Activated naive CD8-positive, alpha-beta T cell treated with anti-CD3 and anti-CD28 coated beads, Interleukin-2, amount 10 ng/mL, durations not matched to agents 7 days and 5 days (primary cell): ENCODE measurements around the gene AEBP1. TPM values are rescaled to one million over a fixed set of nuclear protein-coding genes. Genes with fewer than 3 reads are reported as not detected.

Source experiments
- ATAC-seq: fragments of 150-1000 bp; cut with Tn5 transposase; one replicate; pipeline ENCODE4 v1.10.0; 2021; ENCODE audit warnings: low read depth, moderate library complexity
- POLR2A ChIA-PET: fragments of 350-600 bp; sonication (Branson Sonifier 250); formaldehyde crosslinking; loops from one replicate; lab custom pipeline; 2021; ENCODE audit warnings: antibody characterized with exemption; lab: Charles Lee
- DNase-seq: peaks from one replicate; pipeline ENCODE4 v3.0.0; 2021
- H3K27ac Mint-ChIP-seq: one replicate; pipeline ENCODE4 v1.8.0; 2022; ENCODE audit warnings: mild to moderate bottlenecking, mixed read lengths
- H3K27me3 Mint-ChIP-seq: one replicate; pipeline ENCODE4 v1.8.0; 2022; ENCODE audit warnings: mild to moderate bottlenecking, moderate library complexity, mixed read lengths
- H3K36me3 Mint-ChIP-seq: one replicate; pipeline ENCODE4 v1.8.0; 2021; ENCODE audit warnings: mild to moderate bottlenecking, mixed read lengths
- H3K4me1 Mint-ChIP-seq: one replicate; pipeline ENCODE4 v1.8.0; 2021; ENCODE audit warnings: mixed read lengths
- H3K4me3 Mint-ChIP-seq: one replicate; pipeline ENCODE4 v1.8.0; 2022; ENCODE audit warnings: mild to moderate bottlenecking, moderate library complexity, mixed read lengths
- H3K9me3 Mint-ChIP-seq: one replicate; pipeline ENCODE4 v1.8.0; 2021; ENCODE audit warnings: mixed read lengths
- total RNA-seq, 2 experiments: library from RNA; stranded (reverse); gene quantifications; one replicate each; pipeline ENCODE4 v1.2.3, GENCODE V29; 2021

AEBP1 gene
- total RNA-seq, 2 experiments from 2014 or later: 21.5 to 22.0 TPM

- peaks cover 2% of the 10 kb centered on the region for H3K9me3 Mint-ChIP-seq
- no peak overlapping the region for H3K4me3 Mint-ChIP-seq
- no peak overlapping the region for H3K27ac Mint-ChIP-seq
- POLR2A ChIA-PET: no interaction called here
- DNase-seq (no peak), ATAC-seq (no peak)
- no peaks in the 10 kb centered on the region for H3K36me3 Mint-ChIP-seq
- peaks cover 21% of the 10 kb centered on the region for H3K27me3 Mint-ChIP-seq
- peaks cover 17% of the 10 kb centered on the region for H3K4me1 Mint-ChIP-seq
These were observed 24.8 kb downstream of the AEBP1 start for GRCh38 chr7:44128721-44129582.

- no peak overlapping the region for H3K4me3 Mint-ChIP-seq
- peaks cover 2% of the 10 kb centered on the region for H3K9me3 Mint-ChIP-seq
- ATAC-seq (peak; percentile 48), DNase-seq (no peak)
- POLR2A ChIA-PET: interaction anchor here (0.6 kb wide), 1 partner anchor 62 kb away, joined by 4 read pairs; no protein-coding TSS in a partner anchor
- no peaks in the 10 kb centered on the region for H3K36me3 Mint-ChIP-seq
- H3K27me3 Mint-ChIP-seq: peaks cover 17% of the 10 kb centered on the region
- peaks cover 14% of the 10 kb centered on the region for H3K4me1 Mint-ChIP-seq
- no peak overlapping the region for H3K27ac Mint-ChIP-seq
These were observed 27.3 kb downstream of the AEBP1 start for GRCh38 chr7:44131173-44132029.

GRCh38 chr7:44132039-44132438 lies 27.9 kb downstream of the AEBP1 start:
- Mint-ChIP-seq H3K4me3 (no peak overlapping the region), H3K36me3 (no peaks in the 10 kb centered on the region), H3K27ac (no peak overlapping the region), H3K4me1 (peaks cover 14% of the 10 kb centered on the region), H3K9me3 (peaks cover 2% of the 10 kb centered on the region), H3K27me3 (peaks cover 16% of the 10 kb centered on the region)
- POLR2A ChIA-PET: no interaction called here
- no peak for ATAC-seq
- no peak for DNase-seq

- no peaks in the 10 kb centered on the region for H3K36me3 Mint-ChIP-seq
- POLR2A ChIA-PET: no interaction called here
- H3K9me3 Mint-ChIP-seq: no peaks in the 10 kb centered on the region
- H3K27ac Mint-ChIP-seq: no peak overlapping the region
- ATAC-seq (no peak), DNase-seq (no peak)
- H3K4me3 Mint-ChIP-seq: no peak overlapping the region
- H3K4me1 Mint-ChIP-seq: peaks cover 13% of the 10 kb centered on the region
- H3K27me3 Mint-ChIP-seq: peaks cover 13% of the 10 kb centered on the region
These were observed 29.1 kb downstream of the AEBP1 start for GRCh38 chr7:44133295-44133694.

GRCh38 chr7:44134943-44135628 lies 30.9 kb downstream of the AEBP1 start:
- no peak overlapping the region for H3K4me3 Mint-ChIP-seq
- no peak for DNase-seq
- ATAC-seq: no peak
- POLR2A ChIA-PET: interaction anchor here (1.0 kb wide), 1 partner anchor 10 kb away, joined by 3 read pairs; no protein-coding TSS in a partner anchor
- H3K27ac Mint-ChIP-seq: no peak overlapping the region
- no peaks in the 10 kb centered on the region for H3K9me3 Mint-ChIP-seq
- H3K27me3 Mint-ChIP-seq: peaks cover 15% of the 10 kb centered on the region
- no peaks in the 10 kb centered on the region for H3K36me3 Mint-ChIP-seq
- H3K4me1 Mint-ChIP-seq: peaks cover 12% of the 10 kb centered on the region

- Mint-ChIP-seq H3K27me3 (peaks cover 15% of the 10 kb centered on the region), H3K27ac (no peak overlapping the region), H3K9me3 (no peaks in the 10 kb centered on the region), H3K36me3 (no peaks in the 10 kb centered on the region), H3K4me3 (no peak overlapping the region), H3K4me1 (no peaks in the 10 kb centered on the region)
- ATAC-seq: no peak
- DNase-seq: no peak
- POLR2A ChIA-PET: interaction anchor here (0.6 kb wide), 1 partner anchor 55 kb away, joined by 5 read pairs; no protein-coding TSS in a partner anchor
These were observed 32.6 kb downstream of the AEBP1 start for GRCh38 chr7:44136731-44137130.

GRCh38 chr7:44138698-44139097 lies 34.6 kb downstream of the AEBP1 start:
- Mint-ChIP-seq H3K27ac (no peak overlapping the region), H3K9me3 (no peaks in the 10 kb centered on the region), H3K4me3 (no peak overlapping the region), H3K4me1 (no peaks in the 10 kb centered on the region), H3K27me3 (peaks cover 11% of the 10 kb centered on the region), H3K36me3 (no peaks in the 10 kb centered on the region)
- POLR2A ChIA-PET: interaction anchor here (1.1 kb wide), 1 partner anchor 63 kb away, joined by 3 read pairs; no protein-coding TSS in a partner anchor
- no peak for ATAC-seq
- DNase-seq: no peak

GRCh38 chr7:44139311-44140010 lies 35.3 kb downstream of the AEBP1 start:
- no peak overlapping the region for H3K4me3 Mint-ChIP-seq
- H3K27ac Mint-ChIP-seq: no peak overlapping the region
- POLR2A ChIA-PET: interaction anchor here (1.1 kb wide), 1 partner anchor 63 kb away, joined by 3 read pairs; no protein-coding TSS in a partner anchor
- no peaks in the 10 kb centered on the region for H3K4me1 Mint-ChIP-seq
- DNase-seq (no peak), ATAC-seq (no peak)
- H3K9me3 Mint-ChIP-seq: no peaks in the 10 kb centered on the region
- H3K36me3 Mint-ChIP-seq: no peaks in the 10 kb centered on the region
- peaks cover 12% of the 10 kb centered on the region for H3K27me3 Mint-ChIP-seq

- no peak overlapping the region for H3K4me3 Mint-ChIP-seq
- H3K4me1 Mint-ChIP-seq: no peaks in the 10 kb centered on the region
- POLR2A ChIA-PET: no interaction called here
- ATAC-seq: no peak
- no peak overlapping the region for H3K27ac Mint-ChIP-seq
- H3K36me3 Mint-ChIP-seq: no peaks in the 10 kb centered on the region
- peaks cover 10% of the 10 kb centered on the region for H3K27me3 Mint-ChIP-seq
- DNase-seq: no peak
- no peaks in the 10 kb centered on the region for H3K9me3 Mint-ChIP-seq
These were observed 36.2 kb downstream of the AEBP1 start for GRCh38 chr7:44140341-44140740.

- Mint-ChIP-seq H3K4me1 (peaks cover 2% of the 10 kb centered on the region), H3K36me3 (no peaks in the 10 kb centered on the region), H3K27ac (peak within 1 kb of the TSS; percentile 51), H3K27me3 (peaks cover 12% of the 10 kb centered on the region), H3K9me3 (no peaks in the 10 kb centered on the region), H3K4me3 (no peak within 1 kb of the TSS)
- DNase-seq: no peak
- no peak for ATAC-seq
- POLR2A ChIA-PET: interaction anchor here (0.5 kb wide), 1 partner anchor 166 kb away, joined by 3 read pairs; no protein-coding TSS in a partner anchor
These were observed 37.2 kb downstream of the AEBP1 start, which contains the start of gene MYL7 for GRCh38 chr7:44141221-44141850. Gene MYL7 (minus strand): TSS chr7:44141332. CDS start chr7:44141305, 27 bp downstream.

GRCh38 chr7:44142028-44142427 lies 37.9 kb downstream of the AEBP1 start:
- peaks cover 6% of the 10 kb centered on the region for H3K4me1 Mint-ChIP-seq
- peak; percentile 28 for DNase-seq
- H3K27me3 Mint-ChIP-seq: peaks cover 12% of the 10 kb centered on the region
- no peaks in the 10 kb centered on the region for H3K9me3 Mint-ChIP-seq
- POLR2A ChIA-PET: interaction anchor here (0.5 to 0.6 kb wide), 2 partner anchors 11 to 166 kb away, joined by 3 read pairs; no protein-coding TSS in a partner anchor
- no peaks in the 10 kb centered on the region for H3K36me3 Mint-ChIP-seq
- no peak overlapping the region for H3K4me3 Mint-ChIP-seq
- H3K27ac Mint-ChIP-seq: peak overlapping the region; percentile 51
- ATAC-seq: no peak
